SK-N-MC (cell line): ENCODE data around the gene CELF2.

ENCODE experiments used
- EZH2 ChIP-seq: fragments of 200-600 bp; sonication (generic); IDR thresholded peaks from one replicate; pipeline ENCODE4 v1.6.1; 2017; ENCODE audit warnings: antibody characterized with exemption
- POLR2AphosphoS5 ChIP-seq: IDR thresholded peaks from 2 replicates; pipeline ENCODE4 v1.6.1; 2012; ENCODE audit warnings: mild to moderate bottlenecking, low read depth, low read length, borderline replicate concordance

DNA sequence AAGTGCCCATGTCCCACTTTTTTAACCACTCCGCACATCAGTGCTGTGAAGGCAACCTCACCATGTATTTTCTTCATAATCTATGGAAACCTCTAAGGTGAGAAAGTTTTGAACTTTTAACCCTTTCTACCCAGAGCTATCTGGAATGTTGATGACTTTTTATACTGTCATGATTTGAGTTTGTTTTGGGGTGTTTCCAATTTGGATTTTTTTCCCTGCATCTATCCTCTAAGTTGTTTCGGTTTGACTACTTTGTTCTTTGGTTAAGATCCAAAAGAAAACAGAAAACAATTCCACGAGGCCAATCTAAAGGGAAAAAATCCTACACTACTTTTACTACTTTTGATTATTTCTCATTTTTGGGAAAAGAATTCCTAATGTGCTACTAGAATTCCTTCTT lies 314.1 kb downstream of the CELF2 start:
- no peak for TF ChIP-seq POLR2AphosphoS5
- TF ChIP-seq EZH2, result no peak
